BLaER1 treated with 17β-estradiol and CSF1 and Interleukin-3, amounts not matched to agents 10 nM and 100 nM (cell line): ENCODE measurements around the gene SUFU.

Source experiments
- H3K27ac ChIP-seq, 11 experiments: shearing (Covaris generic); formaldehyde crosslinking; 2 replicates each; pipeline ENCODE4 v1.8.1; 2022
- H3K27me3 ChIP-seq, 11 experiments: shearing (Covaris generic); formaldehyde crosslinking; 2 replicates each; pipeline ENCODE4 v1.8.1; 2022
- H3K36me3 ChIP-seq, 11 experiments: shearing (Covaris generic); formaldehyde crosslinking; 2 replicates each; pipeline ENCODE4 v1.8.1; 2022
- H3K4me1 ChIP-seq, 10 experiments: shearing (Covaris generic); formaldehyde crosslinking; 2 replicates each; pipeline ENCODE4 v1.8.1; 2022
- H3K4me2 ChIP-seq, 11 experiments: shearing (Covaris generic); formaldehyde crosslinking; 2 replicates each; pipeline ENCODE4 v1.8.1; 2022
- H3K4me3 ChIP-seq, 10 experiments: shearing (Covaris generic); formaldehyde crosslinking; 2 replicates each; pipeline ENCODE4 v1.8.1; 2022
- H3K9ac ChIP-seq, 11 experiments: shearing (Covaris generic); formaldehyde crosslinking; 2 replicates each; pipeline ENCODE4 v1.8.1; 2022
- H3K9me3 ChIP-seq, 11 experiments: shearing (Covaris generic); formaldehyde crosslinking; replicated peaks in 1 of 11; 2 replicates each; pipeline ENCODE4 v1.8.1; 2022
- H4K20me1 ChIP-seq, 11 experiments: shearing (Covaris generic); formaldehyde crosslinking; 2 replicates each; pipeline ENCODE4 v1.8.1; 2022
- Cebpa-rat ChIP-seq, 11 experiments: shearing (Covaris generic); IDR thresholded peaks; 2 replicates each; pipeline ENCODE4 v1.8.1; 2022

The SUFU gene

DNA sequence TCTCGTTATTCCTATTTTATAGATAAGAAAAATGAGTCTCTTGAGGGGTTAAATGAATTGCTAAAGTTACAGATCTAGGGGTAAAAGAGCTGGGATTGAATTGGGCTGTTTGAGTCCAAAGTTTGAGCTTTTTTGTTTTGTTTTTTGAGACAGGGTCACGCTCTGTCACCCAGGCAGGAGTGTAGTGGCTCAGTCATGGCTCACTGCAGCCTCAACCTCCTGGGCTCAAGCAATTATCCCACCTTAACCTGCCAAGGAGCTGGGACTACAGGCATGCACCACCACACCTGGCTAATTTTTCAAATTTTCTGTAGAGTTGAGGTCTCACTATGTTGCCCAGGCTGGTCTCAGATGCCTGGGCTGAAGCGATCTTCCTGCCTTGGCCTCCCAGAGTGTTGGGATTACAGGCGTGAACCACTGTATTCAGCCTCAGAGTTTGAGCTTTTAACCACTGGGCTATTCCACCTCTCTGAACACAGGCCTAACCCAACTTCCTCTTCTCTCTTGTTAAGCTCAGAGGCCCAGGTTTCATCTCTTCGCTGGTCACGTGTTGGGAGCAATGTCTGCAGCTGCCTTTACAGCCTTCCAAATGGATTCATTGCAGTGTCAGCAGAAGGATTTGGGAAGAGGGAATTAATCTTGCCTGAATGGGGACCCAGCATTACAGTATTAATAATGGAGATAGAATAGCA, 8.0 kb downstream of the SUFU start:
- no peak for TF ChIP-seq Cebpa-rat (IDR thresholded peaks at IDR 0.05)
- Histone ChIP-seq H3K4me3 (no peak overlapping the region), H3K4me1 (peaks cover 48 to 58% (median 54%) of the 10 kb centered on the region in 10 experiments), H3K9ac (peak overlapping the region in 9 of 11 experiments; percentile 2 to 47 (median 34); a peak in 10 of 22 replicates), H3K27me3 (no peaks in the 10 kb centered on the region), H3K36me3 (peaks cover 57 to 90% (median 75%) of the 10 kb centered on the region in 11 experiments), H3K4me2 (peak overlapping the region; percentile 54 to 84 (median 72)), H3K27ac (peak overlapping the region in 8 of 11 experiments; percentile 10 to 61 (median 36); a peak in 15 of 22 replicates), H3K9me3 (no peaks in the 10 kb centered on the region), H4K20me1 (peaks cover 27 to 94% (median 42%) of the 10 kb centered on the region in 11 experiments; a peak in 21 of 22 replicates)

DNA sequence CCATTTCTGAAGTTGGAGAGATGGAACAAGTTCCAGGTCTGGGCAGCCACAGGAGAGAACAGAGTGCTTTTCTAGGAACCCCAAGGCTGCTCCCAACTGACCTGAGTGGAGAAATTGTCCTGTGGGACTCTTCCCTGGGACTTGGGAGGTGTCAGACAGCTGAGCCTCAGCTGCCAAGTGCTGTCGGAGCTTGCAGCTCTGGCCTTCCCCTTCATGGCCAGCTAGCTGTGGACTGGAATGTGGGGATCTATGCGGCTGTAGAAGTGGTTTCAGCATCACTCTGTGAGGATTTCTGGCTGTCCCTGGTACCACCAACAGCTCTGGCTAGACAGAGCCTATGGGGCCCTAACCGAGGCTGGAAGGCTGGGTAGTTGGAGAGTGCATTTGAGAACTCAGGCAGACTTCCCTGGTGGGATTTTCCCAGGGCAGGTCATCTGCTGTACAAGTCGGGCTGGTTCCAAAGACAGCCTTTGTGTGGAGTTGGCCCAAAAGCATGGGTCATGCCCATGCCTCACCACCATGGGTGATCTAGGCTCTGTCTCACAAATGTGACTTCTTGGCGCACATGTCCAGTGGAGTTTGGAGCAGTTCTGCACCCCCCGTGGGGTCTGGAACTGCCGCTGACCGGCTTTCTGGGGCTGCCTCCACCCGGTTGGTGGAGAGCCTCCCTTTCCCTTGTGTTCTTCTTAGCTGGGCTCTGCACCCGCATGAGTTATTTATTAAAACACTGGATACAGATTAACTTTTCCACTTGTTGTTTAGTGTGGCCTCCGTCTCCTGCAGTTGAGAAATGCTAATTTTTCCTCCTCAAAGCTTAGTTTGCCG, 10.9 kb downstream of the SUFU start:
- Histone ChIP-seq H3K4me3 (no peak overlapping the region), H3K4me1 (peaks cover 18 to 28% (median 25%) of the 10 kb centered on the region in 10 experiments), H3K36me3 (peaks cover 66 to 98% (median 84%) of the 10 kb centered on the region in 11 experiments), H4K20me1 (peaks cover 0 to 93% (median 25%) of the 10 kb centered on the region in 11 experiments; a peak in 15 of 22 replicates), H3K27me3 (no peaks in the 10 kb centered on the region), H3K27ac (no peak overlapping the region), H3K9me3 (no peaks in the 10 kb centered on the region), H3K4me2 (no peak overlapping the region), H3K9ac (no peak overlapping the region)
- TF ChIP-seq Cebpa-rat (IDR thresholded peaks at IDR 0.05), result no peak

DNA sequence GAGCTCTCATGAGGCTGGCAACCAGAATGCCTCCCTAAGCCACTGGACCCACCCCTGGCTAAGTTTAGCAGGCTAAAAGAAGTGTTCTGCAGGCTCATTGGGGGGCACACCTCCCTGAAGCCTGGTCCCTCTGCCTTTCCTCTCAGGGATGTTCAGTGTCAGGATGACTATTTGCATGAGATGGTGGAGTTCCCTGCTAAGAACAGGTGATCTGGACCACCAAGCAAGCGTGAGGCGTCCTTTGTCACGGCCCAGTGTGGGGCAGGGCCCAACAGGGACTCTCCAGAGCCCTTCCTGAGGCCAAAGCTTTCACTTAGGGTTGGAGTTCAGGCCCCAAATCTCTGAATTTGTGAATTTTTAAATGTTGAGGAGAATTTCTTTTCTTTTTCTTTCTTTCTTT, 12.0 kb downstream of the SUFU start:
- Histone ChIP-seq H4K20me1 (peaks cover 0 to 91% (median 25%) of the 10 kb centered on the region in 11 experiments; a peak in 15 of 22 replicates), H3K36me3 (peaks cover 57 to 98% (median 80%) of the 10 kb centered on the region in 11 experiments)

GRCh38 chr10:102517553-102517952, 13.8 kb downstream of the SUFU start:
- Histone ChIP-seq H3K4me3 (no peak overlapping the region), H3K27me3 (no peaks in the 10 kb centered on the region), H3K27ac (no peak overlapping the region), H3K36me3 (peaks cover 63 to 98% (median 84%) of the 10 kb centered on the region in 11 experiments), H3K4me2 (no peak overlapping the region), H3K9ac (no peak overlapping the region), H3K9me3 (no peaks in the 10 kb centered on the region), H3K4me1 (peaks cover 0 to 6% (median 2%) of the 10 kb centered on the region in 10 experiments; a peak in 7 of 20 replicates), H4K20me1 (peaks cover 0 to 92% (median 16%) of the 10 kb centered on the region in 11 experiments; a peak in 15 of 22 replicates)
- no peak for TF ChIP-seq Cebpa-rat (IDR thresholded peaks at IDR 0.05)

More for the DNA sequence above, 12.0 kb downstream of the SUFU start:
- H3K27me3 ChIP-seq, result no peaks in the 10 kb centered on the region
- H3K4me2 ChIP-seq, result no peak overlapping the region
- no peaks in the 10 kb centered on the region for H3K9me3 ChIP-seq
- no peak for TF ChIP-seq Cebpa-rat (IDR thresholded peaks at IDR 0.05)
- H3K4me1 ChIP-seq, result peaks cover 15 to 24% (median 19%) of the 10 kb centered on the region in 10 experiments
- no peak overlapping the region for H3K9ac ChIP-seq
- no peak overlapping the region for H3K27ac ChIP-seq
- no peak overlapping the region for H3K4me3 ChIP-seq

GRCh38 chr10:102519246-102519825, 15.6 kb downstream of the SUFU start:
- no peak overlapping the region for H3K4me2 ChIP-seq
- H3K9ac ChIP-seq, result no peak overlapping the region
- H3K27me3 ChIP-seq, result no peaks in the 10 kb centered on the region
- H3K4me3 ChIP-seq, result no peak overlapping the region
- no peak for TF ChIP-seq Cebpa-rat (IDR thresholded peaks at IDR 0.05)
- peaks cover 61 to 98% (median 80%) of the 10 kb centered on the region in 11 experiments for H3K36me3 ChIP-seq
- H4K20me1 ChIP-seq, result peaks cover 0 to 92% (median 28%) of the 10 kb centered on the region in 11 experiments; a peak in 16 of 22 replicates
- no peaks in the 10 kb centered on the region for H3K9me3 ChIP-seq
- no peaks in the 10 kb centered on the region for H3K4me1 ChIP-seq
- H3K27ac ChIP-seq, result no peak overlapping the region

GRCh38 chr10:102522874-102523249, 19.1 kb downstream of the SUFU start:
- no peaks in the 10 kb centered on the region; a peak in 1 of 20 replicates for H3K4me1 ChIP-seq
- no peak overlapping the region for H3K4me2 ChIP-seq
- no peak for TF ChIP-seq Cebpa-rat (IDR thresholded peaks at IDR 0.05)
- no peaks in the 10 kb centered on the region for H3K9me3 ChIP-seq
- peaks cover 62 to 96% (median 85%) of the 10 kb centered on the region in 11 experiments for H3K36me3 ChIP-seq
- no peaks in the 10 kb centered on the region for H3K27me3 ChIP-seq
- peaks cover 0 to 93% (median 25%) of the 10 kb centered on the region in 11 experiments; a peak in 16 of 22 replicates for H4K20me1 ChIP-seq
- H3K4me3 ChIP-seq, result no peak overlapping the region
- no peak overlapping the region for H3K27ac ChIP-seq
- H3K9ac ChIP-seq, result no peak overlapping the region

GRCh38 chr10:102523250-102524029, 19.7 kb downstream of the SUFU start:
- Histone ChIP-seq H3K27me3 (no peaks in the 10 kb centered on the region), H3K4me2 (no peak overlapping the region), H3K4me1 (no peaks in the 10 kb centered on the region; a peak in 1 of 20 replicates), H3K27ac (no peak overlapping the region), H4K20me1 (peaks cover 0 to 93% (median 22%) of the 10 kb centered on the region in 11 experiments; a peak in 16 of 22 replicates), H3K9me3 (no peaks in the 10 kb centered on the region), H3K9ac (no peak overlapping the region), H3K4me3 (no peak overlapping the region), H3K36me3 (peaks cover 57 to 96% (median 80%) of the 10 kb centered on the region in 11 experiments)
- TF ChIP-seq Cebpa-rat (IDR thresholded peaks at IDR 0.05), result no peak

- no peak overlapping the region for H3K9ac ChIP-seq
- no peaks in the 10 kb centered on the region for H3K9me3 ChIP-seq
- peaks cover 55 to 91% (median 70%) of the 10 kb centered on the region in 11 experiments for H3K36me3 ChIP-seq
- H3K27me3 ChIP-seq, result no peaks in the 10 kb centered on the region
- no peak for TF ChIP-seq Cebpa-rat (IDR thresholded peaks at IDR 0.05)
- H3K4me3 ChIP-seq, result no peak overlapping the region
- H4K20me1 ChIP-seq, result peaks cover 0 to 92% (median 22%) of the 10 kb centered on the region in 11 experiments; a peak in 16 of 22 replicates
- H3K4me1 ChIP-seq, result no peaks in the 10 kb centered on the region; a peak in 1 of 20 replicates
- no peak overlapping the region for H3K27ac ChIP-seq
- no peak overlapping the region for H3K4me2 ChIP-seq
Measured at GRCh38 chr10:102524746-102525145, 21.0 kb downstream of the SUFU start.
